ENCODE data around the gene PKIG.

- TF ChIP-seq CTCF (IDR thresholded peaks at IDR 0.05) = no peak
- TF ChIP-seq POLR2A (IDR thresholded peaks at IDR 0.05) = no peak
Observed at GRCh38 chr20:44547419-44547818, 35.0 kb upstream of the PKIG start.
